Measurements from ENCODE around the gene GXYLT1.
"Not testable (repeated sequence)": the region's sequence is repeated elsewhere in the genome, so short reads cannot be mapped to it uniquely, and the experiment has no call there.

The GXYLT1 gene, protein sequence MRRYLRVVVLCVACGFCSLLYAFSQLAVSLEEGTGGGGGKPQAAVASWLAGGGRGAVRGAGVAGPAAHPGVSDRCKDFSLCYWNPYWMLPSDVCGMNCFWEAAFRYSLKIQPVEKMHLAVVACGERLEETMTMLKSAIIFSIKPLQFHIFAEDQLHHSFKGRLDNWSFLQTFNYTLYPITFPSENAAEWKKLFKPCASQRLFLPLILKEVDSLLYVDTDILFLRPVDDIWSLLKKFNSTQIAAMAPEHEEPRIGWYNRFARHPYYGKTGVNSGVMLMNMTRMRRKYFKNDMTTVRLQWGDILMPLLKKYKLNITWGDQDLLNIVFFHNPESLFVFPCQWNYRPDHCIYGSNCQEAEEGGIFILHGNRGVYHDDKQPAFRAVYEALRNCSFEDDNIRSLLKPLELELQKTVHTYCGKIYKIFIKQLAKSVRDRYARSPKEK

DNA sequence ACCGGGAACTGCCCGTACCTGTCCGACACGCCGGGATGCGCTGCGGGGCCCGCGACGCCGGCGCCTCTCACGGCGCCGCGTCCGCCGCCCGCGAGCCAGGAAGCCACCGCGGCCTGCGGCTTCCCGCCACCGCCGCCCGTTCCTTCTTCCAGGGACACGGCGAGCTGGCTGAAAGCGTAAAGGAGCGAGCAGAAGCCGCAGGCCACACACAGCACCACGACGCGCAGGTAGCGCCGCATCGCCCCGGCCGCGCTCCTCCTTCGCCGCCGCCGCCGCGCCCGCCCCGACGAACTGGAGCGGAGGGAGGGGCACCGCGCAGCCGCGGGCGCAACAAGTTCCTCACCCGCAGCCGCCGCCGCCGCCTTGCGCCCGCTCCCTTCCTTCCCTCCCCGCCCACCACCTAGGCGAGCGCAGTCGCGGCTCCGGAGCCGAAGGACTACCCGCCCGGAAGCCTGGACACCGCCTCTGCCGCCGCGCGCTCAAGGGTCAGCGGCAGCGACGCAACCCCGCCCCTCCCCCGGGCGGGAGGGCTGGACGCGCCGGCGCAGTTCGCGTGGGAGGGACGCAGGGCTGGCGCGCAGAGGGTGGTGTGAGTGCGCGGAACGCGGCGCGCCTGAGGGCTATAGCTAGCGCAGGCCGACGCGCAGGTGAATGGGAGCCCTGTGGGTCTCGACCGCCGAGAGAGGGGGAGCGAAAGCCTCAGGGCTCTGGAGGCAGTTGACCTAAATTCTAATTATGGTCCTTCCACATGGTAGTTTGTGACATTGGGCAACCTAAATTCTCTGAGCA is at the start of gene GXYLT1:
Gene GXYLT1 (minus strand): TSS at position 467 of the 789 bp plus-strand sequence. CDS start 228 bp downstream, at position 239.
- peak; percentile 94 for DNase-seq

DNA sequence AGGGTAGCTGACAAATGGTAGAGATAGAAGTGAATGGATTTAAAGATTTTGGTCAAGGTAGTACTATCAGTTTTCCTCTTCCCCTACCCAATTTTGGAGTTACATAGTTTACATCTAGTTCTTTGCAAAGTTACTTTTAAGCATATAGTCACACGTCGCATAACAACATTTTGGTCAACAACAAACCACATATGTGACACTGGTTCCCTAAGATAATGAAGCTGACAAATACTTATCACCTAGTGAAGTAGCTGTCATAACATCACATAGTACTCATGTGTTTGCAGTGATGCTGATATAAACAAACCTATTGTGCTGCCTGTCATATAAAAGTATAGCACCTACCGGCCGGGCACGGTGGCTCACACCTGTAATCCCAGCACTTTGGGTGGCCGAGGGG is 48.0 kb upstream of the GXYLT1 start:
- DNase-seq, result no peak

GRCh38 chr12:42192258-42192657 is 47.6 kb upstream of the GXYLT1 start:
- no peak for DNase-seq

DNA sequence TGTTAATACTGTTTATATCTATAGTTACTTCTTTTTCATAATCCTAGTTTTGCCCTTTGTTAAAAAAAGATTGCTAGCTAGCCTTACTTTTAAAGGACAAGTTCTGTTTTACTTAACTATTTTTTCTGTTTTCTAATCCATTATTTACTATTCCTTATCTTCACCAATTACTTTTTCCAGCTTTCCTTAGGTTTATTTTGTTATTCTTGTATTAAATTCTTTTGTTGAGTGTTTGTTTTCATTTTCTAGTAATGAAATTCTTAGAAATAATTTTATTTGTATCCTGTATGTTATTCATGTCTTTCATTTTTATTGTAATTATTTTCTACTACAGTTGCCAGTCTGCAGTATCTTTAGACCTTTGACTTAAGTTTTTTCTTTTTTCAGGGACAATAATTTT is 45.7 kb upstream of the GXYLT1 start:
- DNase-seq, result no peak

GRCh38 chr12:42188275-42188674 is 43.6 kb upstream of the GXYLT1 start:
- DNase-seq, result not testable (repeated sequence)

GRCh38 chr12:42187799-42188198 is 43.1 kb upstream of the GXYLT1 start:
- DNase-seq, result no peak

GRCh38 chr12:42186793-42187192 is 42.1 kb upstream of the GXYLT1 start:
- no peak for DNase-seq

DNA sequence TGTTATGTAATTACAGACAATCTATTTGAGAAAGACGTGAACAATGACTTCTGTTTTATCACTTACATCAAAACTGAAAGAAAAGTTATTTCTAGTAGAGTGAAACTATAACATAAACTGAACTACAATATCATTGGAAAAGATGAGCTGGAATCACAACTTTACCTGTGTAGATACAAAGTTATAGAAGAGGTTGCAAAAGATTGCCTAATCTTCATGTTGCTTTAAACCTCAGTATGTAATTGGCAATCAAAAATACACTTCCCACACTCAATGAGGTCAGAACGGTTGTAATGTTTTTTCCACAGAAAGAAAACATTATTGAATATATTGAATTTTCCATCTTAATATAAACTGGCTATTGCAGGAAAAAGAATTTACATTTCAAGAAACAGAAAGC is 37.7 kb upstream of the GXYLT1 start:
- DNase-seq, result no peak

GRCh38 chr12:42180990-42181596 is 36.4 kb upstream of the GXYLT1 start:
- DNase-seq, result no peak

DNA sequence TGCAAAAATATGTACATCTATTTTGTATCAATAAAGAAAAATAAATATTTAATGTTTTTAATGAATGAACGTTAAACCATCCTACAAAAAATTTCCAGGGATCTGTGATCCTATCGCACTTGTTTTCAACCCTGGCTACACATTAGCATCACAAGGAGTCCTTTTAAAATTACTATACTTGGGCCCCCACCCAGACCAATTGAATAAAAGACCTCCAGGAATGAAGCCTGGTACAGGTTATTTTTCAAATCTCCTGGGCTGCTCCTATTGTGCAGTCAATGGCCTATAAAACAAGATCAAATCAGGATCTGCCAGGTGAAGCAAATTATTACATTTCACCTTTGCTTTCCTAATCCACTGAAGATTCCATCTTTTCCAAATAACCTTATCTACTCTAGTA is 33.4 kb upstream of the GXYLT1 start:
- no peak for DNase-seq

- DNase-seq, result no peak
These were observed 30.3 kb upstream of the GXYLT1 start for GRCh38 chr12:42174978-42175377.

- DNase-seq, result no peak
These were observed 29.4 kb upstream of the GXYLT1 start for GRCh38 chr12:42173961-42174521.

DNA sequence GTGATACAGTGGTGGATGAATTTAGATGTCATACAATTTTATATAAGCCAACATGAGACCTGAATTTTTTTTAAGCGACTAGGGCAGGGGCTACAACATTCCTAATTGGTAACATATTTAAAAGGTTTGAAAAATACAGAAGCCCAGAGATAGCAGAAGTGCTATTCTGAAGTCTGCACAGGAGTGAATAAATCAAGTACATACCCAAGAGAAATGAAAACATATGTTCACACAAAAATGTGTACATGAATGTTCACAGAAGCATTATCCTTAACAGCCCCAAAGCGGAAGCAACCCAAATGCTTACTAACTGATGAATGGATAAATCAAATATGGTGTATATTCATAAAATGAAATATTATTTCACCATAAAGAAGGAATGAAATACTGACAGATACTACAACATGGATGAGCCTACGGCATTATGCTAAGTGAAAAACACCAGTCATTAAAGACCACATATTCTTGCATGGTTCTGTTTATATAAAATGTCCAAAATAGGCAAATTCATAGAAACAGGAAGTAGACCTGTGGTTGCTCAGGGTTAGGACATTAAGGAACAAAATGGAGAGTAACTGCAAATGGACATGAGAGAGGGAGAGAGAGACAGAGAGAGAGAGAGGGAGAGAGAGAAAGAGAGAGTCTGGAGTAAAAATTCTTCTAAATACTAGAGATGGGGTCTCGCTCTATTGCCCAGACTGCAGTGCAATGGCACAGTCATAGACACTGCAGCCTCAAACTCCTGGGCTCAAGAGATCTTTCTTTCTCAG is 28.0 kb upstream of the GXYLT1 start:
- no peak for DNase-seq

DNA sequence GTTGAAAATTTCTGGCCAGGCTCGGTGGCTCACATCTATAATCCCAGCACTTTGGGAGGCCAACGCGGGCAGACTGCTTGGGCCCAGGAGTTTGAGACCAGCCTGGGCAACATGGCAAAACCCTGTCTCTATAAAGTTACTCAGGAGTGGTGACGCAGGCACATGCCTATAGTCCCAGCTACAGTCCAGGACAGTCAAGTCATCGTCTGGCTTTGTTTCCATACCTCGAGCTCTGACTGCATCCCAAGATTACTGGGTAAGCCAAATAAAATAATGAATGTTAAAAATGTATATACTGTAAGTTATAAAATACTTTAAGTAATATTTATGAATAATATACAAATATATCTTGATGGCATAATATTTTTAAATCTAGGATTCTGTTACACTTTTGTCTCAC is 23.0 kb upstream of the GXYLT1 start:
- DNase-seq, result no peak

- DNase-seq, result no peak
These were observed 21.8 kb upstream of the GXYLT1 start for GRCh38 chr12:42166501-42166900.

GRCh38 chr12:42163913-42164312 is 19.2 kb upstream of the GXYLT1 start:
- DNase-seq, result no peak

GRCh38 chr12:42162965-42163364 is 18.3 kb upstream of the GXYLT1 start:
- no peak for DNase-seq

- no peak for DNase-seq
These were observed 17.5 kb upstream of the GXYLT1 start for GRCh38 chr12:42162193-42162592.

DNA sequence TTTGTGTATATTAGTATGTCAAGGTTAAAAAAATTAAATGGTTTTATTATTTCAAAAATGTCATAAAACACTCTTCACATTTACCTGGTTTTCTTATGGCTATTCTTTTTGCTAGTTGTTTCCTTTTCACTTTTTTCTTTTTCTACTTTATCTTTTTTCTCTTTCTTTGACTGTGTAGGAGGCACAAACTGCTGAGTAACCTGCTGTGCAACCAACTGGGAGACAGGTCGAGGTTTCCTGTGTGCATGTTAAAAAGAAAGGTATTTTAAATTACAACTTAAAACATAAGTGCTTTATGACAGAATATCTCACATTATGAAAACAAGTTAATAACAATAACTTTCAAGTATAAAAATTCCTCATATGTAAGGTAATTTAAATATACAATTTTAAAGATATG is 16.9 kb upstream of the GXYLT1 start:
- DNase-seq, result no peak

DNA sequence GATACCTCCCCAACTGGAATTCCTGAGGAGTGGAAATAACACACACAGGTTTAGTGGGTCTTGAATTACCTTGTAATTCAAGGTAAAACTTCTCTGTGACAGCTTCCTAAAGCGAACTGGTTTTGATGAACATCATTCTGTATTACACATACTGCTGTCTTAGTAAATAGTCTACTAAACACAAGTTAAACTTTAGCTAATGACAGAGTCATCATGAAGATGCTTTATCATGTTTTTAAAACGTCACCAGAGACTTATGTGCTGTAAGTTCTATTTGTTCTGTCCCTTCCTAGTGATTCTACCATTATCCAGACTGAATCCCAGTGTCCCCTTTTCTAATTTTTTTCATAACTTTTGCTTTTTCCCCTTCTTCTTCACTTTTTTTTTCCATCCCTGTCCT is 11.6 kb upstream of the GXYLT1 start:
- DNase-seq, result no peak

DNA sequence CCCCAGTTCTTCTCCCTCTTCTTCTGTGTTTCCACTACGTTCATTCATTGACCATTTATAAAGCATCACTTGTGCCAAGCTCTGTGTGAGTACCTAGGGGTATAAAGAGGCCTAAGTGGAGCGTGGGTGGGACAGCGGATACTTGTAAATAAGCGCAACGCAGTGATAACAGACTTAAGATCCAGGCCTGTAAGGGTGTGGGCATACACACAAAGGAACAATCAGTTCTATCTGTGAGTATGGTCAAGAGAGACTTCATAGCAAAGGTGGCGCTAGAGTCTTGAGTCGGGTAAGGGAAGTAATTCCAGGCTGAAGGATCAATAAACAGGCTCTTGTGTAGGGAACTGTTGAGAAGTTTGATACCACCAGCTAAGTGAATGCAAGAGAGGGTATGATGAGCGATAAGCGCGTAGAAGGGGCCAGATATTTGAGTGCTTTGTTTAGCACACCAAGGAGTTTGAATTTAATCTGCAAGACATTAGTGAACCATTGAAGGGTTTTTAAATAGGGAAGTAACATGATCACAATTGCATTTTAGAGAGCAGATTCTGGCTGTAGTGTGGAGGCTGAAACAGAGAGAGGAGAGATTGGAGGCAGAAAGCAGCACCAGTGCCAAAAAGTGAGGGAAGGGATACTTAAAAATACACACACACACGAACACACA is 1.0 kb upstream of the GXYLT1 start:
- no peak for DNase-seq

DNA sequence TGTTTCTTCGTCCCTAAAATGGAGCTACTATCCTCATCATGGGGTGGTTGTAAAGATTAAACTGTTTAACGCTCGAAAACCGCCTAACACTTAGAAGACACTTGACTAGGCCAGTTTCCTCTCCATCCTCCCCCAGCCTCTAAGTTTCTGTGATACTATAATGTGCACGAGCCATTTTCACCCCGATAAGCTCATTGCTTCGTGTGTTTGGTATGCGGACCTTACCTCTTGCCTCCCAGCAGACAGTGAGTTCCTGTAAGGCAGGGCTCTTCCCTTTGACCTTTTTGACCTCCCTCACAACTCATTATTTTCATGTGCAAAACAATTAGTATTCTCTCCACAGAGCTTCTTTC is 499 bp upstream of the GXYLT1 start:
- no peak for DNase-seq

GRCh38 chr12:42144158-42144407 is 591 bp downstream of the GXYLT1 start:
- DNase-seq, result peak; percentile 33
